ENCODE measurements around the gene CADPS2.

DNA sequence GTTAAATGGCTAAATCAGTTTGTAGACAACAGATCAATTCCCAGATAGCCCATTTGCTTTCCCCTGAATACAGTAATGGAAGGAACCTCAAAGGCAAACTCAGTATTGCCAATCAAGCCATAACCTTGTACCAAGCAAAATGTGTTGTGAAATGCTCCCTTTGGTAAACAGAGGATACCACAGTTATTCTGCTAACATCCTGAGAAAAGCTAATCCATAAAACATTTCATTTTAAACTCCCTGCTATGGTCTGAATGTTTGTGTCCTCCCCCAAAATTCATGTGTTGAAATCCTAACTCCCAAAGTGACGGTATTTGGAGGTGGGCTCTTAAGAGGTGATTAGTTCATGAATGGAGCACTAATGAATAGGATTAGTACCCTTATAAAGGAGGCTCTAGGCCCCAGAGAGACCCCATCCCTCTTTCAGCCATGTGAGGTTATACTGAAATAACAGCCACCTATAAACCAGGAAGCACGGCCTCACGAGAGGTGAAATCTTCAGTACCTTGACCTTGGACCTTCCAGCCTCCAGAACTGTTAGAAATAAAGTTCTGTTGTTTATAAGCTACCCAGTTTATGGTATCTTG lies 94.2 kb downstream of the CADPS2 start:
- TF ChIP-seq CTCF (IDR thresholded peaks at IDR 0.05), result no peak
- no peak for TF ChIP-seq ZFX (IDR thresholded peaks at IDR 0.05; ENCODE audit: borderline replicate concordance)
